ENCODE measurements around the gene CDC23. TPM values are rescaled to one million over a fixed set of nuclear protein-coding genes. Genes with fewer than 3 reads are reported as not detected.

CDC23 gene
- total and polyA plus RNA-seq, 2 of the 4 experiments (the other 2 are of a cell fraction): 21.1 to 28.0 TPM

GRCh38 chr5:138163721-138164120 is 49.4 kb downstream of the CDC23 start:
- H2BK15ac ChIP-seq (ENCODE audit: low read depth, low read length): no peak overlapping the region
- no peak overlapping the region for H3K9ac ChIP-seq (ENCODE audit: low read depth, low read length)
- H2AK5ac ChIP-seq (ENCODE audit: low read depth, low read length): no peak overlapping the region
- intact Hi-C loops (cut with micrococcal nuclease) (no loop called here), dilution Hi-C loops (cut with HindIII; ENCODE audit: low sequenced_read_pairs, unreplicated experiment) (no loop called here), in situ Hi-C loops (cut with MboI; ENCODE audit: low sequenced_read_pairs) (no loop called here)
- no peak overlapping the region for H4K5ac ChIP-seq (ENCODE audit: low read depth, low read length)
- no peaks in the 10 kb centered on the region for H3K27me3 ChIP-seq (ENCODE audit: control insufficient read depth, insufficient read depth, low read length)
- H2BK120ac ChIP-seq (ENCODE audit: low read depth, low read length): no peak overlapping the region
- no peak overlapping the region for H3K56ac ChIP-seq (ENCODE audit: extremely low read depth, insufficient read depth, low read length)
- H3K18ac ChIP-seq (ENCODE audit: low read depth, low read length): no peak overlapping the region
- H3K4me1 ChIP-seq (ENCODE audit: control insufficient read depth, insufficient read depth, low read length): no peaks in the 10 kb centered on the region
- H3K9me3 ChIP-seq (ENCODE audit: control insufficient read depth, insufficient read depth, low read length): no peaks in the 10 kb centered on the region
- H3K14ac ChIP-seq (replicated peaks; ENCODE audit: low read depth, low read length): no peak overlapping the region
- no peak overlapping the region for H3K4ac ChIP-seq (ENCODE audit: low read depth, low read length)
- H3K4me3 ChIP-seq (ENCODE audit: insufficient read depth, low read depth, low read length): no peak overlapping the region
- H2AK9ac ChIP-seq (replicated peaks; ENCODE audit: low read depth, low read length, poor library complexity): no peak overlapping the region
- no peak overlapping the region for H4K8ac ChIP-seq (ENCODE audit: low read depth in 2 of 2, low read length in 2 of 2)
- H4K20me1 ChIP-seq (ENCODE audit: insufficient read depth, low read length): no peaks in the 10 kb centered on the region
- peaks cover 12 to 17% of the 10 kb centered on the region in 2 experiments; a peak in 3 of 4 replicates for H3K79me1 ChIP-seq (ENCODE audit: low read depth in 1 of 2, low read length in 2 of 2)
- no peak overlapping the region for H4K91ac ChIP-seq (ENCODE audit: insufficient read depth, low read depth, low read length)
- ATAC-seq (ENCODE audit: low read depth): no peak
- H3K23ac ChIP-seq (ENCODE audit: low read depth, low read length): no peak overlapping the region
- no peak for DNase-seq
- peaks cover 73% of the 10 kb centered on the region for H3K36me3 ChIP-seq (ENCODE audit: control insufficient read depth, insufficient read depth, low read length)
- H2AFZ ChIP-seq (replicated peaks; ENCODE audit: low read length, poor library complexity): no peak overlapping the region
- H3K9me1 ChIP-seq (ENCODE audit: insufficient read depth, low read length): no peaks in the 10 kb centered on the region
- BruUV-seq (replicated peaks): no TSS peak
- TF ChIP-seq FOS (IDR thresholded peaks at IDR 0.05; ENCODE audit: low read depth, low read length) (no peak), MXI1 (IDR thresholded peaks at IDR 0.05; ENCODE audit: borderline replicate concordance, low read depth, low read length) (no peak), RAD21 (IDR thresholded peaks at IDR 0.05; ENCODE audit: low read length) (no peak), BHLHE40 (IDR thresholded peaks at IDR 0.05; ENCODE audit: low read depth, low read length) (no peak), USF2 (IDR thresholded peaks at IDR 0.05; ENCODE audit: low read depth, low read length) (no peak), ELK1 (IDR thresholded peaks at IDR 0.05; ENCODE audit: borderline replicate concordance, low read depth, low read length) (no peak), CTCF (conservative IDR thresholded peaks at IDR 0.05; ENCODE audit: low read depth, low read length) (no peak), RCOR1 (IDR thresholded peaks at IDR 0.05; ENCODE audit: insufficient replicate concordance, low read length) (no peak), CEBPB (IDR thresholded peaks at IDR 0.05; ENCODE audit: low read depth, low read length) (no peak), CHD1 (IDR thresholded peaks at IDR 0.05; ENCODE audit: low read depth, low read length) (no peak), MAFK (IDR thresholded peaks at IDR 0.05; ENCODE audit: low read depth, low read length) (no peak), MAZ (IDR thresholded peaks at IDR 0.05; ENCODE audit: borderline replicate concordance, low read depth, low read length) (no peak), RFX5 (IDR thresholded peaks at IDR 0.05; ENCODE audit: low read depth, low read length) (no peak), NFE2L2 (IDR thresholded peaks at IDR 0.05; ENCODE audit: low read depth, low read length) (no peak), SMC3 (IDR thresholded peaks at IDR 0.05; ENCODE audit: low read depth, low read length) (no peak), POLR2A (IDR thresholded peaks at IDR 0.05; ENCODE audit: low read depth, low read length) (no peak)
- no peak overlapping the region for H3K4me2 ChIP-seq (ENCODE audit: low read depth, low read length)
- H2BK5ac ChIP-seq (ENCODE audit: low read depth, low read length, poor library complexity, severe bottlenecking): no peak overlapping the region
- no peak overlapping the region for H2BK20ac ChIP-seq (ENCODE audit: low read depth, low read length)
- ChIA-PET POLR2A (ENCODE audit: unreplicated experiment) (no interaction called here), CTCF (no interaction called here)
- no peak overlapping the region for H3K27ac ChIP-seq (ENCODE audit: insufficient read depth, low read length)
